Astrocyte of the spinal cord (primary cell): ENCODE measurements around the gene PHC2.

Source experiments
- DNase-seq: peaks from one replicate; pipeline ENCODE4 v3.0.0; 2011; ENCODE audit warnings: low read depth, low spot score
- H3K4me3 ChIP-seq: 2 replicates; pipeline ENCODE4 v1.5.1; 2011; ENCODE audit warnings: low read depth, mild to moderate bottlenecking, low read length, moderate library complexity
- in situ Hi-C: cut with HindIII; loops from 2 replicates; pipeline ENCODE4 v1.10.0; 2017; ENCODE audit warnings: low sequenced_read_pairs
- TF ChIP-seq, protein P1 (sequence below): IDR thresholded peaks from 2 replicates; pipeline ENCODE4 v1.5.1; 2012; ENCODE audit warnings: low read depth, mild to moderate bottlenecking, low read length, inconsistent platforms

Gene PHC2

DNA sequence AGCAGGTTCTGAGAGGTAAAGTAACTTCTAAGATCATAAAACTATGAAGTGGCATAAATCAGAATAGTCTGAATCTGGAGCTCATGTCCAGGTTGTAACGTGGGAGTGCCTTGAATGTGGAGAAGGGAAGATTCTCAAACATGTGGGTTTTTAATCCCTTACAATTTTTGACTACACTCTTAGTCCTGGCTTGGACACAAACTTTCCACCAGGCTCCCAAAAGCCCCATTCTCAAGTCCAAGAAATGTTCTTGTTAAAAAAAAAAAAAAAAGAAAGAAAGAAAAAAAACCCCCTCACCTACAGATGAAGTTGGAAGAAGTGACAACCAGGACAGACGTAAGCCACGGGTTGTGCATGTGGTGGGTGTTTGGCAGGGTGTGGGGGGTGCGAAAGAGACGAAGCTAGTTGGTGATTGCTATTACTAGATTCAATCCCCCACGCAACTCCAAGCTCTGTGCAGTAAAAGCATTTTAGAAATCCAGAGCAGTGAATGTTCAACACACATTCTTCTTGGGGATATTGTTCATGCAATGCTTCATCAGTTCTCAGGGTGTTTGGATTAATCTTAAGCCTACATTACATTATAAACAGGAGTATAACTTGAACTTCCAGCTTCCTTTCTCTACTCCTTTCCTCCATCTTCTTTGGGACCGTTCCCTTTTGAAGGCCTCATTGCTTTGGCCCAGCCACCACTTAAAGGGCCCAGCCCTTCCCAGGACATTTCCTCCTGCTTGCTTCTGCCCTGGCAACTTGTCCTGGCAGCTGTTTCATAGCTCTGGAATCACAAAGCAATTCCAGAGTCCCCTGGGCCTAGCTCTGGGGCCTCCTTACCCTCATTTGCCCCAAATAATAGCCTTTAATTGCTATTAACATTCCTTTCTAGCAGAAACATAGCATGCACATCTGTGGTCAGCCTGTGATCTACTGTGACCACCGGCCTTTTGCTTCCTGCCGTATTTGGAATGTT is 41.8 kb downstream of the PHC2 start:
- in situ Hi-C loops, result no loop called here
- TF ChIP-seq, protein P1, sequence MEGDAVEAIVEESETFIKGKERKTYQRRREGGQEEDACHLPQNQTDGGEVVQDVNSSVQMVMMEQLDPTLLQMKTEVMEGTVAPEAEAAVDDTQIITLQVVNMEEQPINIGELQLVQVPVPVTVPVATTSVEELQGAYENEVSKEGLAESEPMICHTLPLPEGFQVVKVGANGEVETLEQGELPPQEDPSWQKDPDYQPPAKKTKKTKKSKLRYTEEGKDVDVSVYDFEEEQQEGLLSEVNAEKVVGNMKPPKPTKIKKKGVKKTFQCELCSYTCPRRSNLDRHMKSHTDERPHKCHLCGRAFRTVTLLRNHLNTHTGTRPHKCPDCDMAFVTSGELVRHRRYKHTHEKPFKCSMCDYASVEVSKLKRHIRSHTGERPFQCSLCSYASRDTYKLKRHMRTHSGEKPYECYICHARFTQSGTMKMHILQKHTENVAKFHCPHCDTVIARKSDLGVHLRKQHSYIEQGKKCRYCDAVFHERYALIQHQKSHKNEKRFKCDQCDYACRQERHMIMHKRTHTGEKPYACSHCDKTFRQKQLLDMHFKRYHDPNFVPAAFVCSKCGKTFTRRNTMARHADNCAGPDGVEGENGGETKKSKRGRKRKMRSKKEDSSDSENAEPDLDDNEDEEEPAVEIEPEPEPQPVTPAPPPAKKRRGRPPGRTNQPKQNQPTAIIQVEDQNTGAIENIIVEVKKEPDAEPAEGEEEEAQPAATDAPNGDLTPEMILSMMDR, result no peak
- peak; percentile 80 for DNase-seq
- H3K4me3 ChIP-seq, result no peak overlapping the region

DNA sequence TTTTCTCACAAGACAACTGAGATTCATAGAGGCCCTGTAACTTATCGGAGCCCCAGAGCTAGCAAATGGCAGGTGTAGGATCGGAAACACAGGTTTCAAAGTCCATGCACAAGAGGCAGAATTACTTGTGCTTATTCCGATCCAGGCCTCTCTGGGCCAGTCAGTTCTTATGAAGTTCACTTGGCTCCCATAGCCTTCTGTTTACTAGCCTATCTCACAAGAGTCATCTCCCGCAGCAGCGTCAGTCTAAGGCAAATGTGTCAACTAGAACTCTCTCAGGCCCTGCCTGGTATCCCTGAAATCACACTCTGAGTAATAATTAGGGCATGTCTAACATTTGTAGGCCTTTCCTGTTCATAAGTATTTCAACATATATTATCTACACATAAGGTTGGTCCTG is 43.3 kb downstream of the PHC2 start:
- DNase-seq, result peak; percentile 56
- in situ Hi-C loops, result no loop called here
- TF ChIP-seq, protein P1, result no peak
- no peak overlapping the region for H3K4me3 ChIP-seq

DNA sequence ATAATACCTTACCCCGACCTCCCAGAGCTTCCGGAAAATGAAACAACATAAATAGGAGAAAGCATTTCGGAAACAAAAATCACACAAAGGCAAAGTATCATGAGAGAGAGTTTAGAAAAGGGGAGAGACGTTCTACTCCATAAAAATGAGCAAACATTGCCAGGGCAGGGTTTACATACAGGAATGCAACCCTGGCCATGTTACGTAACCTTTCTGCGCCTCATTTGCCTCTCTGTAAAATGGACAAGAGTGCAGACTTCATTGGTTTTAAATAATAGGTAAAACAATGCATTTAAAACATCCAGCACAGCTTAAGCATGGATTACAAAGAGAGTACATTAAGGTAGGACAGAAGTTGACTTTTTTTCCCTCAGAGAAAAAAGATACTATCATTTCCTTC is 45.6 kb downstream of the PHC2 start:
- in situ Hi-C loops, result no loop called here
- TF ChIP-seq, protein P1, result no peak
- no peak overlapping the region for H3K4me3 ChIP-seq
- DNase-seq, result no peak

DNA sequence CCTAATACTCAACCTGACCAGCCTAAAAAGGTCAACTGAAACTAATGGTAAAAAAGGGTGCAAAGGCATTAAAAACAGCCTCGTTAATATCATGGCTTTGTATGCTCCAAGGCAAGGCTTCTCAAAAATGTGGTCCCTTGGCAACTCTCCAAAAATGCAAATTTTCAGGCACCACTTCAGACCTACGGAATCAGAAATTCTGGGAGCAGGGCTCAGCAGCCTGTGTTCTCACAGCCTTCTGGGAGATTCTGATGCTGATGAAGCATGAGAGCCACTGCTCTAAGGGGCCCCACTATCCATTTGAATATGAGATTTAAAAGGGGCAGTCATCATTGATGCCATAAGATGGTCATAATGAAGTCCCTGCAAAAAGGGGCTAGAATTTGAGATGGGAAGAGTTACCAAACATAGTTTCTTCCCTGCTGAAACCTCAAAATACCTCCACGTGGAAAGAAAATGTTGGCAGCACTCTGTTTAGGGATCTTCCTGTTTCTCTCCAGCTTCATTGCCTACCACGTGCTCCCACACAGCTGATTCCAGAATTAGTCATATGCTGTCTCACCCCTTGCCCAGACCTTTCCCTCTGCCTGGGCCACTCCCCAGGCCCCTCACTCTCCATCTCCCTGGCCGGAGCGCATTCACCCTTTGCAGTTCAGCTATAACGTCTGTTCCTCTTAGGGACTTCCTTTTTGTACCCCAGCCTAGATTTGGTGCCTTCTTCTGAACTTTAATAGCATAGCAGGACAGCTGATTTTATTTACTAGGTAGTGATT is 46.7 kb downstream of the PHC2 start:
- H3K4me3 ChIP-seq, result no peak overlapping the region
- TF ChIP-seq, protein P1, result no peak
- DNase-seq, result peak; percentile 76
- in situ Hi-C loops, result no loop called here

DNA sequence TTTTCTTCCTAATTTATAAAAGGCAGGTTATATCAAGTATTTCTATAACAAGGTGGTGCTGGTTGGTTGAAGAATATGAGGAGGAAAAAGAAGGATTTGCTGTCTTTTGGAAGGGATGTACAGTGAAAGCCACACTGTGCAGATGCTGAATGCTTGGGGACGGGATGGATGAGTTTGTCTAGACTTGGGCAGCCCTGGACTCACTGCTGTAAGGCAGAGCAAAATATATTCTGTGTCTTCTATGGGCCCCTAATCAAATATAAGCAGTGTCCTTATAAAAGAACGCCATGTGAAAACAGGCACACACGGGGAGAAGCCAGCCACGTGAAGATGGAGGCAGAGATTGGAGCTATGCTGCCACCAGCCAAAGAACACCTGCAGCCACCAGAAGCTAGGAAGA is 47.4 kb downstream of the PHC2 start:
- TF ChIP-seq, protein P1, result no peak
- no peak for DNase-seq
- in situ Hi-C loops, result no loop called here
- H3K4me3 ChIP-seq, result no peak overlapping the region

DNA sequence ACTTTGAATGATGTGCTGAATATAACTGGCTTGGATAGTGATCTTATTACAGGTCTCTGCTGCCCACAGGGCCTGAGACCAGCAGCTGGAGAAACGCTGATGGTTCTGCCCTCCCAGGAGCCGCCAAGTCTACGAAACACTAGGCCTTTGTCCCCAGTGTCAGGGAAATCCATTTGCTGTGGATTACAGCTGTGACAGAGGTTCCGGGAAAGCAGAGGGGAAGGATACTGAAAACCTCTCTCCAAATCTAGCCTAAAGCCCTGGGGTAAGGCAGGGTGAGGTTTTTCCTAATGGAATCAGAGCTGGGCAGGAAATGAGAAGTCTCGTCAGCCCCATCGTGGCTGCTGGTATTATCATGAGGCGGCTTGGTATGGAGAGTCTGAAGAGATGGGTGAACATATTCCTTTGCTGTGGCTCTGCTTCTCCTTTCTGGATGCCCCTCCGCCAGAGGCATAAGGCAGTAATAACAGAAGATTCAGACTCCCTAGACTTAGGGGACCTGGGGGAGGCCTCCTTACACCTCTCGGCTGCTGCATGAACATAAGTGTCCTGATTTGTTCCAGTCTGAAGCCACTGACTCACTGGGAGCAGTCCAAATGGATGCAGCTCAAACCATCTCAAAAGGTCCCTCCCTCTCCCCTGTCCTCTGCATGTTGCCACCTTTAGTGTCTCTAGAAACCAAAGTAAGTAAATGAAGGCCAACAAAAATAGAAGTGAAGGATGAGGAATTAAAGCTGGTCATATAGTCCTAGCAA is 48.1 kb downstream of the PHC2 start:
- TF ChIP-seq, protein P1, result no peak
- H3K4me3 ChIP-seq, result no peak overlapping the region
- DNase-seq, result no peak
- in situ Hi-C loops, result no loop called here
